Stimulated activated CD8-positive, alpha-beta memory T cell treated with anti-CD3 and anti-CD28 coated beads, Interleukin-4, amount 100 ng/mL, for 48 hours (primary cell): ENCODE data around the gene E2F6.

Experiments
- DNase-seq: peaks from one replicate; pipeline ENCODE4 v3.0.0-alpha.2; 2020

The E2F6 gene

DNA sequence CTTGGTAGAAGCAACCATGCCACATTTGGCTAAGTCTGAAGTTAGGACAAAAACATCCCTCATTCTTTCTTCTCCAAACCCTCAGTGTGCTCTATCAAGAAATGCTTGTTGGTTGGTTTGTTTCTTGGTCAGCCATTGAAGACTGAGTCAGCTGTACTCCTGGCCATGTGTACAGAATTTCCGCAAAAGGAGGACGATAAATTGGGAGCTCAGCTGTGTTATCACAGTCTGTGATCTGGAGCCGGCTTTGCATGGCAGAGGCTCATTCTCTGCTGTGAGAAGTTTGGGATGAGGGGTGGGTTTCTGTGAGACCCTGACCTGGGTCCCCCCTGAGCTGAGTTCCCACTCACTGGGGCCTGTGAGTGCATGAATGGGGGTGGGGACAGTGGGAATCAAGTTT is 26.3 kb upstream of the E2F6 start:
- DNase-seq = no peak

DNA sequence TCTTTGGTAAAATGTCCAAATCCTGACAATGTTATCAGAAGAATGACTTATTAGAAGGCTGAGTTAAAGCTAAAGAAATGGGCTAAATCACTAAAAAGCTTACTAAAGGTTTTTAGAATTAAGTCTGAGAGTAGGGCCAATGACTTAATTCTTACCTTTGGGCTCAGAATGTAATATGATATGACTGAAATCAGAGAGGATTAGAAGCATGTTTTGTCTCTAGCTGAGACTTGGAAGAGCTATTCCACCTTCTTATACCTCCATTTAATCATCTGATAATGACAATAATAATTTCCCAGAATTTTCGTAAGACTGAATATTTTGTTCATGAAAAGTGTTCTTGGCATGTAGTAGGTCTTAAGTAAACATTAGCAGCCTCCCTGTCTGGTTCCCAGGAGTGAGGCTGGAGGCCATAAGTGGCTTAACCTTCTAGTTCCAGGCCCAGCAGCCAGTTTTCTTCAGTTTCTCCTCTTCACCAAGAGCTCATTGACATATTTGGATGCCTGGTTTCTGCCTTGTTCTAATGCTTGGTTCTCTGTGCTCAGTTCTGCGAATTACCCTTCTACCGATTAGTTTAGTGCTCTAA is 25.5 kb upstream of the E2F6 start:
- no peak for DNase-seq

DNA sequence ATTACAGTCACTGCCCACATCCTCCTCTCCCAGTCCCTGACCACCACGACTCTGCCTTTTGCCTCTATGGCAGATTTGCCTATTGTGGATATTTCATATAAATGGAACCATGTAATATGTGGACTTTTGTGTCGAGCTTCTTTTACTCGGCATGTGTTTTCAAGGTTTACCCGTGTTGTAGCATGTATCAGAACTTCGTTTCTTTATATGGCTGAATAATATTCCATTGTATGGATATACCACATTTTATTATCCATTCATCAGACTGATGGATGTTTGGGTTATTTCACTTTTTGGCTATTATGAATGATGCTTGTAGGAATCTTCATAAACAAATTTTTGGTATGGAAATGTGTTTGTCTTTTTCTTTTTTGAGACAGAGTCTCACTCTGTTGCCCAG is 24.2 kb upstream of the E2F6 start:
- no peak for DNase-seq

DNA sequence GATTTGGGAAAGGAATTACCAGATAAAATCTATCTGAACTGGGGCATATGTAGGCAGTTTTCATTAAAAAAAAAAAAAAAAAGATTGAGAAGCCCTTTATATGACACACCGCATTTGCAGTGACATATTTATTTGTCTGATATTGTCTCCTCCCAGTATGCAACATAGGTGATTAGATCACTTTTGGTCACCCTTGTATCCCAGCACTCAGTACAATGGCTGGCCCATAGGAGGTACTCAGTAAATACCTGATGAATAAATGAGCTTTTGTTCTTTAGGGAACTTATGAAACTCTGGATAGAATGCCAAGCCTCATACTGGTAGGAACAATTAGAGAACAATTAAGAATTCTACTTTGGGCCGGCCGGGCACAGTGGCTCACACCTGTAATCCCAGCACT is 22.8 kb upstream of the E2F6 start:
- no peak for DNase-seq

DNA sequence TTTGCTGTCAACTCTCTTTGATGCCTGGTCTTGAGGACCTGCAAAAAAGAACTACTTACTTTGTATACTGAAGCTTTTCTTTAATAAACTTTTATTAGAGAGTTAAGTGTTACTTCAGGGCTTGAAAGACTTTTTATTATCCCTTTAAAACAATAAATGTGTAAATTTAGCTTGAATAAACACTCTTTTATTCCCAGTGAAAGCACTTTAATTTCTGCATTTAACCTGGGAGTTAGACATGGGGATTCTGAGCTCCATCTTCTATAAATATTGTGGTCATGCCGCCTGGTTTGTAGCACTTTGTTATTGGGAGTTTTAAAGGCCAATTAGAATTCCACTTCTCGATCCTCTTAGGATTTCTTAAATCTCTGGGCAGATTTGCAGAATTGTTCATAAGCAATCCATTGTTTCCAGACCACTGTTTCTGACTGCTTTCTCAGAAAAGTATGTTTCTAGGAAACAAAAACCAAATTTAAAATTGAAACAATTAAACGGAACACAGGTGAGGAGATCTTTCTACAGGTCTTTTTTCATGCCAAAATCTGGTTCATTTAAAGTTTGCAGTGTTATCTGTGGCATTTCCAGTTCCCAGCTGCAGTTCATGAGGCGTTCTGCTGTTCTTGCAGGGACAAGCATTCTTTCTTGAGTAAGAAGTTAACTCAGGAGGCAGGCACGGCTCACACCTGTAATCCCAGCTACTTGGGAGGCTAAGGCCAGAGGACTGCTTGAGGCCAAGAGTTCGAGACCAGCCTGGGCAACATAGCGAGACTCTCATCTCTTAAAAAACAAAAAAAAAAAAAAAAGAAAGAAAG is 18.1 kb upstream of the E2F6 start:
- DNase-seq = no peak

DNA sequence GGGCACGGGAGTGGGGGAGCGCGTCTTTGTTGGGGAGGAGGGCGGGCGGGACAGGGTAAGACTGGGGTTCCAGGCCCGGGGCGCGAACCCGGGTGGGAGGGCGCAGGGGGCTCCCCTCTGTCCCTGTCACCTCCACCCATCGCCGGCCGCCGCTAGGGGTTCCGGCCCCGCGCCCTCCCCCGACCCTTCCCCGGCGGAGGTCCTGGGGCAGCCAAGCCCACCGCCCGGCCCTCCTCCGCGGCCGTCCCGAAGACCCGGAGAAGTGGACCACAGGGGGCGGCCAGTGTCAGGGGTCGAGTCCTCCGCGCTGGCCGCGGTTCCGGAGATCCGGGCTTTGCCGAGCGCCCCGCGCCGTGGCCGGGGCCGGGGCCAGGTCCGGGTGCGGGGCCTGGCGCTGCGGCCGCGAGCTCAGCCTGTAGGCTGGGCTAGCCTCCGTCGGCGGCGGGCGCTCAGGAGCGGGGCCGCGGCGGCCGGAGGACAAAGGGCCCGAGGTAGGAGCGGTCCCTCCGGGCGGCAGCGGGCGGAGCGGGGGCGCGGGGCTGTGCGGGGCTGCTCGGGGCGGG is 16.6 kb upstream of the E2F6 start:
- no peak for DNase-seq

DNA sequence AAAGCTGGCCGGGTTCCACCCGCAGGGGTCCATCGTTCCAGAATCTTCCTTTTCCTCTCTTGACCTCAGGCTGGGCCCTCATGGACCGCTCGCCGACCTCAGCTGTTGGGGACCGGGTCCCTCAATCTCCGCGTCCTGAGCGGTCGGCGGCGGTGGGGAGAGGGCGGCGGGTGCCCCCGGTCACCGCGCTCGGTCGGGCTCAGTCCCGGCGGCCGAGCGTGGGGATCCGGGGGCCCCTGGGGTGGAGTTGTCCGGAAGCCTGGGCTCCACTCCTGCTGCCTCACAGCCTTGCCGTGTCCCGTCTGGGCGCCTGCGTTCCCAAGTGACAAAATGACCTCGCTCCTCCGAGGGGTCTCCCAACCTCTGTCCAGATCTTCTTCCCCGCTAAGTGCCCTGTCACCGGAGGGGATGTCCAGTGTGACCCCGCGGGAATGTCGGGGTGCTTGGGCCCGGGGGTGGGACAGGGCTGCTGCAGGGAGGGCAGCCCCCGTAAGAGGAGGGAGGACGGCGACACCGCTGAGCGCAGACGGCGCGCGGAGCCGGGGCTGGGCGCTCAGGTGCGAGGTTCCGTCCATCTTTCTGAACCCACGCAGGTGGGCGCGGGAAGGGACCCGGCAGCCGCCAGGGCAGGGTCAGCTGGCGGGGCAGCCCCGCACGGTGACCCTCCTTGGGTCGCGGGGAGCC is 16.0 kb upstream of the E2F6 start:
- no peak for DNase-seq

DNA sequence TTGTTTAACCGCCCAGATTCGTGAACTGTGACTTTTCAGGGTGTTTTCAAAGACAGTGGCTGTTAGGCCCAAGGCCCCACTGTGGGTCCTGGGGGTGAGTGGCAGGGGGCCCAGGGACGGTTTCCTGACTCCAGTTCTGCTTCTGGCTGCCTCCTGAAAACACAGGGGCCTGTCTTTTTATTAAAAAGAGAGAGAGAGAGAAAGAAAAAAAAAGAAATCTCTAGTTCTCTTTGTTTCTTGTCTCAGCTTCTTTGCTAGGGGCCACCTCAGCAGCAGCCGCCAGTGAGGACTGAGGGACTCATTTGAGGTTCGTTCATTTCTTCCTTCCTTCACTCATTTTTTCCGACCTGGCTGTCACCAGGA is 15.4 kb upstream of the E2F6 start:
- no peak for DNase-seq

DNA sequence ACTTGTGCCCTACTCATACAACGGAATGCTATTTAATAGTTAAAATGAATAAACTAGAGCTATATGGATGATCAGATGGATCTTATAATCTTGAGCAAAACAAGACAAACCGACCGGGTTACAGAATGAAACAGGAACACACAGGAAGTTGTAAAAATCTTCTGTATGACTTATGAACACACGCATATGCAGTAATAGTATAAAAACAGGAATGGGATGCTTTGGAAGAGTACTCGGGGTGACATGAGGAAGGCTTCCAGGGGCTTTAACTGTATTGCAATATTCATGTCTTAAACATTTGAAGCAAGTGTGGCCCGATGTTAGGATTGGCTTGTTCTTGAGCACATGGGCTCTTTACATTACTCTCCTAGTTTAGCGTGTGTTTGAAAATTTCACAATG is 14.9 kb upstream of the E2F6 start:
- no peak for DNase-seq

DNA sequence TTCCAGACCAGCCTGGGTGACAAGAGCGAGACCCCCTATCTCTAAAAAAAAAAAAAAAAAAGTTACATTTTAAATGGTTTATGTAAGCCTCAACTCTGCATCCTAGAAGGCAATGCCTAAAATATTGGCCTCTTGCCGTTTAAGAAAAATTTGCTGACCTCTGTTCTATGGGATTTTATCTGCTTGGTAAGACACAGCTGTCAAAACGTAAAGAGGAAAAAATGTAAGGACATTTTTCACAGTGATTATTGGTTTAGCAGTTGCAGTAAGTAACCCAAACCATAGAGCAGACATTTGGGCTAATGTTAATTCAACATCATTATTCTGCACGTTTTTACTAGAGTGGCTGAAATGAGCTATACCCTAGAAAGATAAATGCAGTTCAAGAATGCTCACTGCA is 14.4 kb upstream of the E2F6 start:
- no peak for DNase-seq

DNA sequence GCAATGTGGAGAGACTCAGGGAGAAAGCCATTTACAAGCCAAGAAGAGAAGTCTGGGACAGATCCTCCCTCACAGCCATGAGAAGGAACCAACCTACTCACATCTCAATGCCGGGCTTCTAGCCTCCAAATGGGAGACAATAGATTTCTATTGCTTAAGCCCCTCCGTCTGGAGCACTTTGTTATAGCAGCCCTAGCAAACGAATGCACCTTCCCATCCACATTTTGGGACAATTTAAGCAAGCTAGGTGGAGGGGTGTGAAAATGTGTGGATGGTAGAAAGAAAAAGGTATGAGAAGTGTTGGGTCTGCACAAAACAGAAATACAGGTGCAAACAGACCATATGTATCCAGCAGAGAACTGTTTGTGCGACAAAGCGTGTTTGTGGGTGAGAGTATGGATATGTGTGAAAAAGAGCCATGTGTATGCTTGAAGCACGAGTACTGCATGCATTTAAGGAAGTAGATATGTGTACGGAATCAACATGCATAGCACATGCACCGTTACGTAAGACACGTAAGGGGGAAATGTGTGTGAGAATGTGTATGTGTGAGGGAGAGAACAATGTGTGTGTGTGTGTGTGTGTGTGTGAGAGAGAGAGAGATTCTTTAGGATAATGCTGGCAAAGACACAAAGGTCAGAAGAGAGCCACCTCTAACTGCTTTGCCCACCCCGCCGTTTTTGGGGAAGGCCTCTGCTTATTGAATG is 13.1 kb upstream of the E2F6 start:
- no peak for DNase-seq

DNA sequence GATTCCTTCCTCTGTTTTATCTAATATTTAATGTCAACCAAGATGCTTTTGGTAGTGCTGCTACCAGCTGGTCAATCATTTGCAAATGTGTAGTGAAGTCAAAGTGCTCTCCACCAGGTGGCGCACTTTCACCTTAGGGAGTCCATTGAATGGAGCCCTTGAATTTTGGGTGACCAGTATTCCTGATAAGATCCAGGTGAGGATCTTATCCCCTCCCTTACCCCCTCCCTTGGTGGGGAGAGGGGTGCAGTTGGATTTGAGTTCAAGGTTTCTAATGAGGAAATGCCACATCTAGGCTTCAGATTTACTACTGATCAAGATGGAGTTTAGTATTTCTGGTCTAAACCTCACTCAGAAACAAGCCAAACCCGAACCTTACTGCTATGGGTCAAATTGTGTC is 12.0 kb upstream of the E2F6 start:
- peak; percentile 95 for DNase-seq

DNA sequence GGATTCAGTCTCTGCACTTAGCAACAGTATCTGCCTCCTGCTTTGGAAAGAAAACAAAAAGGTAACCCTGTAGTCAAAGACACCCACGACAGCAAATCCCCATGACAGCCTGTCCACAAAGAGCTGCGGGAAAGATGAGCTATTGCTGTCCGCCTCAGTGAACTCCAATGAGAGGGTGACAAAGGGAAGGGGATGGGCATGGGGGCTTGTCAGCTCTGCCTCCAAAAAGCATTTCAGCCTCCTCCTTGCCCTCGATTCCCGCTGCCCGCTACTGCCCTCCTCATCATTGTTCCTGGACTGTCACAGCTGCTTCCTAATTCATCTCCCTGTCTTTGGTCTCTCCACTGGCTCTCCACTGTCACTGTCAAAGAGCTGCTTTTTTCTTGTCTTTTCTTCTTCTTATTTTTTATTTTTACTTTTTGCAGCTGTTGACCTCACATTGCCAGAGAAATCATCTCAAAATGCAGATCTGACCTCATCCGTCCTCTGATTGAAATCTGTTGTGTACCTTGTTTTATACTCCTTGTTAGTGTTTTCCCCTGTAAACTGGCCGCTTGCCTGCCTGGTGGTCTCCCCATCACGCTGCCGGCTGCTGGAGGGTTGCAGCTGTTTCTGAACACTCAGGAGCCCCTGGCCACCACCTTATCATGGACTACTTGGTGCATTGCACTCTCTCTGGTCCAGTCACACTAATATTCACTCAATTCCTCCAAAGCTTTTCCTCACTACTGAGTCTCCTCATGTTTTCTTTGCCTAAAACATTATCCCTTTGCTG is 7.9 kb upstream of the E2F6 start:
- DNase-seq = no peak

DNA sequence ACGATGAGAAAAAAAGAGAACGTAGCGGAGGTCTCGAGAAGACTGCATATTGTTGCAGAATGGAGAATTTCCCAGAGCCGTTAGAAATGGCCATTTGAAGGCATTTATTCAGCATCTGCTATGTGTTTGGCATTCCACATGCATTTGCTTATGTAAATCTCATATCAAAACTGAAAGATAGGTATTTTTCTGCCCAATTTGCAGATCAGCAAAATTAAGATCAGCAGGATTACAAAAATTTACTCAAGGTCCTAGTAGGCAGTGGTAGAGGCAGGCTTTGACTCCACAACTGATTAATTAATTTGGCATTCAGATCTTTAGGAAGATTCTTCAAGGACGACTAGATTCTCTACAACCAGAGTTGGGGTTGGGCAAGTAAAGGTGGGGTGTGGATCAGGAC is 1.8 kb upstream of the E2F6 start:
- no peak for DNase-seq

DNA sequence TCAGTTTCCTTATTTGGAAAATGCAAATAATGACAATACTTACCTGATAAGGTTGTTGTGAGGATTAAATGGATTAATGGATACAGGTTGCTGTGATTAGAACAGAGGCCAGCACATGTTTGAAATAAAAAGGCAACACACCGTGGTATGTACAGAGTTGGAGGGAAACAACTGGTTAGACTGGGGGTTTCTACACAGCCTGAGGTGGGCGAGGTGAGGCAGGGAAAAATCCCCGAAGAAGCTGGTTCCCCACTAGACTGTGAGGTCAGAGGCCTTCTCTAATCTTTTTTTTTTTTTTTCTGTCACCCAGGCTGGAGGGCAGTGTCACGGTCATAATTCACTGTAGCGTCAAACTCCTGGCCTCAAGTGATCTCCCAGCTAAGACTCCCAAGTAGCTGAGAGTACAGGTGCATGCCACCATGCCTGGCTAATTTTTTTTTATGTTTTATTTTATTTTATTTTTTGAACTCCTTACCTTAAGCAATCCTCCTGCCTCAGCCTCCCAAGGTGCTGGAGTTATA is 1.2 kb upstream of the E2F6 start:
- DNase-seq = no peak

DNA sequence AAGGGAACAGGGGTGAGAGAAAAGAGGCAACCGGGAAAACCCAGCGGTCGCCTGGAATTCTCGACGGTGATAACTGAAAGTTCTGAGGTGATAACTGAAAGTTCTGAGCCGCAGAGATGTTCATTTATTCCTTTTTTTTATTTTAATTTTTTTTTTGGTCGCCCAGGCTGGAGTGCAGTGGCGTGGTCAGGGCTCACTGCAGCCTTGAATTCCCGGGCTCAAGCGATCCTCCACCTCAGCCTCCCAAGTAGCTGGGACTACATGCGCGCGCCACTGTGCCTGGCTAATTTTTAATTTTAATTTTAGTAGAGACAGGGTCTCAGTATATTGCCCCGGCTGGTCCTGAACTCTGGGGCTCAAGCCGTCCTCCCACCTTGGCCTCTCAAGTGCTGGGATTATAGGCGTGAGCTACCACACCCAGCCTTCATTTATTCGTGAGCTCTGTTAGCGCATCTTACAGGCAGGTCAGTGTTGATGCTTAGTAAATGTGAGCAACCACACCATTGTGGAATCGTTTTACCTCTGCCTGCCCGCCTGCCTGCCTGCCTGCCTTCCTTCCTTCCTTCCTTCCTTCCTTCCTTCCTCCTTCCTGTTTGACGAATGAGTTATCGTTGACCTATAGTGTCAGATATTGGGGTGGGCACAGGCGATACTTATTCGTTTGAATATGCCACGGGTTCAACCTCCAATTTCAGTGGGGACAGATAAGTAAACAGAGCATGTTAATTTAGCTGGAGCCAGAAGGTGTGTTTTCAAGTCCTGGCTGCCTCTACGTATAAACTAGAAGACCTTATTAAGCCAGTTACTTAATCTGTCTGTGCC is 557 bp upstream of the E2F6 start:
- no peak for DNase-seq

DNA sequence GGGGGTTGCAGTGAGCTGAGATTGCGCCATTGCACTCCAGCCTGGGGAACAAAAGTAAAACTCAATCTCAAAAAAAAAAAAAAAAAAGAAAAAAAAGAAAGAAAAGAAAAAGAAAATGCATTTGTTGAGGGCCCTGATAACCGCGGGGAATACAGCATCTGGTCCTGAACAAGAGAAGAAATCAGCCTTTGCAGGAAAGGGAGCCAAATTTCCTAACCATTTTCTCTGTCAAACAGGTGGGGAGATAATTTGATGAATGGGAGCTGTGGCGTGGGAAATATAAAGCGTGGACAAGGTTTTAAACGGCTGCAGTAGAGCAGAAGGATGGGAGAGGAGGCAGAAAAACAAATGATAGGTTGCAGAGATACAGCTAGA is 864 bp downstream of the E2F6 start:
- no peak for DNase-seq

DNA sequence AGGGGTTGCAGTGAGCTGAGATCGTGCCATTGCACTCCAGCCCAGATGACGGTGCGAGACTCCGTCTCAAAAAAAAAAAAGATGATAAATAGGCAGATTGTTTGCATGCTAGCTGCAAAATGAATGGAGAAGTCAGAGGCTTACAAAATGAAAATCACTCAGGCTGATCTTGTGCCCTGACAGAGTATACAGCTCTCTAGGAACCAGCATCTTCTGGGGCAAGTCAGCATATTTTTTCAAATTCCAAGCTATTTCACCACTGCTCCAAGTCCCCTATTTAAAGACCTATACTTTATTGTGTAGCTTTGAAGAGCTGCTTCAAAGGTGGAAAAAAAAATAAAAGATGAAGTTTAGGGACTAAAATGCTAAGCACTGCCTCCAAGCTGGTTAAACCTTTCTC is 6.1 kb downstream of the E2F6 start:
- DNase-seq = no peak

DNA sequence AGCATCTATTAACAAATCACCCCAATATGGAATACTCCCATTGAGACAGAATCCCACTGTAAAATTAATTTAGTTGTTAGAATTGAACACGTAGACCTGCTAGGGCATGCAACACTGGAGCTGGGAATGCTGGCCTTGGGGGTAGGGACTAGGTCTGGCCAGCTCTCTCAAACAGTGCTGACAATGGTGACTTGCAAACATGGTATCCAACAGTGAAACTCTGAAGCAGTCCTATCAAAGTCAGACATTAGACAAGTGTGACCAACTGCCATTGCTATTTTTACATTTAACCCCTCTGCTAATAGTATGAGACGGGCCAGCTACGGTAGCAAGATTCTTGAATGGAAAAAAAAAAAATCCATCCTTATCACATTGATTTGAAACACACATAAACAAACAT is 7.2 kb downstream of the E2F6 start:
- DNase-seq = no peak

DNA sequence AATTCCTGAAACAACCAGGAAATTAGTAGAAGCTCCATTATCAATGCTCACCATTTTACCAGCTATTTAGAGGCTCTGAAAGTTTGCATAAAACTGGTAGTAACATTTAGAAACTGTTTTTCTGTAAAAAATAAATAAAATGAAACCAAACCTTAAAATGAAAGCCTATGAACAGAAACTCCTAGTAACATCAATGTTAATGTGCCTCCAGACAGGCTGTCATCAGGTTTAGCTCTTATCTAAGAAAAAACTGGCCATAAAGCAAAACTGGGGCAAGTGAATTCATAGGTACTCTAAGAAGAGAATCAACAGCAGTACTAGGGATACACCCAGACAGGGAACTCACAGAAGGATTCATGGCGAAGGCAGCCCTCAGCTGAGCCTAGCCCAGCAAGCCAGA is 8.0 kb downstream of the E2F6 start:
- DNase-seq = no peak

DNA sequence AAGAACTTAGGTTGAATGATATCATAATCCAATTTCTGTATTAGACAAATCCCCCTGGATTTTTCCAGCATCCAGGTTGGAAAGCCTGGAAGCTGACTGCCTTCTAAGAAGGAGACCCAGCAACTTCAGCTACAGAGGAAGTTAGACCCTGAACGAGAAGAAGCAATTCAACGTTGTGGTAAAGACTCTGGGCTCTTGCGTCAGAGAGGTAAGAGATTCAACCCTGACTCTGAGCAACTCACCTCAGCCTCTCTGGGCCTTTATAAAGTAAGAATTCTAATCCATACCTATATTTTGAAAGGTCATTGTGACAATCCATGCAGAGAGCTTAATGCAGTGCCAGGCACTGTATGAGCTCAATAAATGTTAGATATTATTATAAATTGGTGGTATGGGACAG is 9.7 kb downstream of the E2F6 start:
- no peak for DNase-seq

DNA sequence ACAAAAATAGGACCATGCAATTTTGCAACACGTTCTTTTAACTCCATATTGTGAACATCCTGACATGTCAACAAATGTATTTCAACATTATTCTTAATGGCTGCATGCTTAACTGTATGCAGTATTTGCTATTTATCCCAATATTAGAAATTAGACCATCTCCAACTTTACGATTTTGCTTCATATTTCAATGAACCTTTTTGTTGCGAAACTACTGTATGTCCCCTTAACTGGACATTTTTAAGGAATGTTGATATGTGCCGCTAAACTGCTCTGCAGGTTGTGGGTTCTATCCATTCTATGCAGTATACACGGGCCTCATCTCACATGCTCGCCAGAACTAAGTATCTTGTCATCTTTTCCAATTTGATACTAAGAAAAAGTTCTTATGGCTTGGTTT is 11.1 kb downstream of the E2F6 start:
- no peak for DNase-seq
